Gastroesophageal sphincter (tissue), 4 donors: ENCODE results near the gene TOB1. TPM values are rescaled to one million over a fixed set of nuclear protein-coding genes. Genes with fewer than 3 reads are reported as not detected.
A peak's percentile ranks its signal among the peaks of the same experiment; 100 is the strongest.

Experiments
- ATAC-seq: fragments of 150-250 bp; one replicate; pipeline ENCODE4 v1.9.1; 2016; ENCODE audit warnings: mild to moderate bottlenecking, moderate library complexity
- H3K27ac ChIP-seq, 4 donors: fragments of 200-600 bp; sonication (generic) in 3 of 4; 1 replicate in 3 of 4; 2 replicates in 1 of 4; pipeline ENCODE4 v1.5.1; 2016 to 2019
- H3K27me3 ChIP-seq: fragments of 200-600 bp; sonication (generic); one replicate; pipeline ENCODE4 v1.5.1; 2019
- H3K36me3 ChIP-seq, 2 donors: fragments of 200-600 bp; sonication (generic); one replicate each; pipeline ENCODE4 v1.5.1; 2019; ENCODE audit warnings: control low read depth in 1 of 2
- H3K4me1 ChIP-seq, 3 donors: fragments of 200-600 bp; sonication (generic); 1 replicate in 2 of 3; 2 replicates in 1 of 3; pipeline ENCODE4 v1.5.1; 2016 to 2019; ENCODE audit warnings: control low read depth in 2 of 3
- H3K4me3 ChIP-seq, 2 donors: fragments of 200-600 bp; sonication (generic); one replicate each; pipeline ENCODE4 v1.5.1; 2019; ENCODE audit warnings: mild to moderate bottlenecking in 1 of 2, moderate library complexity in 1 of 2
- H3K9me3 ChIP-seq, 3 donors: fragments of 200-600 bp; sonication (generic); one replicate each; pipeline ENCODE4 v1.5.1; 2017 to 2019; ENCODE audit warnings: control low read depth in 2 of 3
- CTCF ChIP-seq, 4 experiments: fragments of 200-600 bp in 2 of 4; fragments of 450-650 bp in 2 of 4; sonication (generic) in 1 of 4; IDR thresholded peaks; one replicate each; pipeline ENCODE4 v1.5.1; 2017 to 2019; ENCODE audit warnings: antibody characterized with exemption in 4 of 4, mild to moderate bottlenecking in 2 of 4, moderate library complexity in 2 of 4
- EP300 ChIP-seq: sonication (generic); formaldehyde crosslinking; IDR thresholded peaks from one replicate; pipeline ENCODE4 v1.6.1; 2017; ENCODE audit warnings: antibody characterized with exemption, mild to moderate bottlenecking
- POLR2A ChIP-seq, 2 donors: fragments of 450-650 bp; IDR thresholded peaks; one replicate each; pipeline ENCODE4 v1.6.1; 2017; ENCODE audit warnings: antibody characterized with exemption in 2 of 2, mild to moderate bottlenecking in 2 of 2, moderate library complexity in 1 of 2
- POLR2AphosphoS5 ChIP-seq: sonication (generic); formaldehyde crosslinking; IDR thresholded peaks from one replicate; pipeline ENCODE4 v1.6.1; 2017; ENCODE audit warnings: antibody characterized with exemption
- WGBS, 2 donors: methylation state at CpG; one replicate each; pipeline ENCODE4 v1.1.5; 2018; ENCODE audit warnings: low coverage in 1 of 2; 5-methylcytosine and 5-hydroxymethylcytosine counted together
- total RNA-seq, 4 donors: library from RNA; depleted of rRNA; stranded (reverse); fragments of >200 nt; gene quantifications; one replicate each; pipeline ENCODE4 v1.1.0, GENCODE V29; 2016

The TOB1 gene
- total RNA-seq, 4 donors from 2014 or later = 27.8 to 47.2 (median 29.6) TPM

DNA sequence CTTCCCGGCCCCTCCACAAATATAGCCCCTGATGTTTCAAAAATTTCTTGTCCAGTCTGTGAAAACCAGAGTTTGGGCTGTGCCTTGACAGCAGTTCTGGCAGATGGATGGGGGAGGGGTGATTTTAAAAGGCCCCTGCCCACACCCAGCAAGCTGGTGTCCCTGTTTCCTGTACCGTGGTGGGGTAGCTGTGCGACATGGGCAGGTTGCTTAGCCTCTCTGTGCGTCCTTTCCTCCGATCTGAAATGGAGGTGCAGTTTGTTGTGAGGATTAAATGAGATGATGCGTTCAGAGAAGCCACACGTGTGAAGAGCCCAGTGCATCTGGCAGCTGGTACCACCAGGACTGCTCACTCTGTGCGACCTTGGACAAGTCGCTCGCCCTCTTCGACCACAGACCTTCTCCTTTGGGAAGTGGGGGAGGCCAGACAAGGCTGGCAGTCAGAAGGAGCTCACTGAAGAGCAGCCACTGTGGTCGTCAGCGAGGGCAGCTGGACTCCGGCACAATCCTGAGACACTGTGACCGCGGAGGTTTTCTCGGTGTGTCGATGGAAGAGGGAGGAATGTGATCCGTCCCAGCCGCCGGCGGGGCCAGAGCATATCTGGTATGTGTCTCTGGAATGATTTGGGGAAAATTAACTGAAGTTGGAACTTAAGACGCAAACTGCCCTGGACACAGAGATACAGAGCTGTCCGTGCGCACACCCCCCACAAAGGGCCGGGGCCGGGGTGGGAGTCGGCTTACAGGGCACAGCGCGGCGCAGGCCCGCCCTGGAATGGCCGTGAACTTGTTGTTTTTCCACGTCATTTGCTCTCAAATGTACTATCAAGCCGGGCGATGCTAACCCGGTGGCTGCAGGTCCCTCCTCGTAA lies 31.5 kb downstream of the TOB1 start:
- Histone ChIP-seq H3K27ac (peak overlapping the region in 1 of 4 donors; percentile 31), H3K9me3 (no peaks in the 10 kb centered on the region), H3K4me1 (peaks cover 0 to 22% (median 5%) of the 10 kb centered on the region in 3 donors), H3K27me3 (no peaks in the 10 kb centered on the region), H3K4me3 (peak overlapping the region in 1 of 2 donors; percentile 39), H3K36me3 (no peaks in the 10 kb centered on the region)
- TF ChIP-seq POLR2A (IDR thresholded peaks at IDR 0.05) (no peak), POLR2AphosphoS5 (no peak), EP300 (no peak), CTCF (IDR thresholded peaks at IDR 0.05) (no peak)
- WGBS, 2 donors = 39 to 51% methylated on average over 3 to 13 of the region's 38 CpGs
- no peak for ATAC-seq

DNA sequence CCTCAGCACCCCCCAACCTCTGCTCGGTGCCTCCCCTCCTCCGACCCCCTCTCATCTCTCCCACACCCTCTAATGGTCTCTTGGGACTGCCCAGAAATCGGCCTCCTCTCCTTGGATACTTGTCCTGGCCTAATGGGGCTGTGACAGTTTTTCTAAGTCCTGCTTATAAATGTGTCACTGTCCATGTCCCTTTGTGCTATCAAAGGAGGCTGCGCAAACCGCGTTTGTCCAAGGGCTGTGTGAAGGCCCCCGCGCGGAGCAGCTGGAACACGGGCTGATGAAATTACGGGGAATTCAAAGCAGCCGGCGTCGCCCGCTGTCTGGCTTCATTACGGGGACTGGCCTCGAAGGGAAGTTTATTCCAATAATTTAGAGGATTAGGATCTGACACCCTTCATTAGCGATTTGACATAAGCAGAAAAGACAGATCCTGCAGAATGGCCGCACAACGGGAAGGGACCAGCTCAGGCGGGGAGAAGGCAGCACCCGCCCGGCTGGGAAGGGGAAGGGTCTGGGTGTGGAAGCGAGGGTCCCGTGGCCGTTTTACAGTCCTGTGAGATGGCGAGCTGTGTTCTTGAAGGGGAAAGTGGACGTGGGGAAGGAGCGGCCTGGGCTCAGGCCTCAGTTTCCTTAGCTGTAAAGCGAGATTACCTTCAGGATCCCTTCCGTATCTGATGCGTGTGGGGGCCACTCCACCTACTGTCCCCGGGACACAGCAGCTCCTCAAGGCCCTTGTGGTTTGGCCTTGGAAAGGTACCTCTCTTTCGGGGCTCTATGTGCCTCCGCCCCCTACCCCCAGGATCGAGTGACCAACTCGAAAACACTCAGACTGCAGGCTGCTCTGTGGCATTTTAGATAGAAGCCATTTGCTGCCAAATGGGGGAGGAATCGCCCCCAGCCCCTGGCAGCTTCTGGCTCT lies 32.4 kb downstream of the TOB1 start:
- Histone ChIP-seq H3K36me3 (no peaks in the 10 kb centered on the region), H3K27ac (no peak overlapping the region), H3K4me1 (peaks cover 0 to 22% (median 5%) of the 10 kb centered on the region in 3 donors), H3K4me3 (no peak overlapping the region), H3K27me3 (no peaks in the 10 kb centered on the region), H3K9me3 (no peaks in the 10 kb centered on the region)
- 79 to 86% methylated on average over 1 to 19 of the region's 38 CpGs for WGBS, 2 donors
- TF ChIP-seq POLR2A (IDR thresholded peaks at IDR 0.05) (no peak), EP300 (no peak), POLR2AphosphoS5 (no peak), CTCF (IDR thresholded peaks at IDR 0.05) (no peak)
- no peak for ATAC-seq

DNA sequence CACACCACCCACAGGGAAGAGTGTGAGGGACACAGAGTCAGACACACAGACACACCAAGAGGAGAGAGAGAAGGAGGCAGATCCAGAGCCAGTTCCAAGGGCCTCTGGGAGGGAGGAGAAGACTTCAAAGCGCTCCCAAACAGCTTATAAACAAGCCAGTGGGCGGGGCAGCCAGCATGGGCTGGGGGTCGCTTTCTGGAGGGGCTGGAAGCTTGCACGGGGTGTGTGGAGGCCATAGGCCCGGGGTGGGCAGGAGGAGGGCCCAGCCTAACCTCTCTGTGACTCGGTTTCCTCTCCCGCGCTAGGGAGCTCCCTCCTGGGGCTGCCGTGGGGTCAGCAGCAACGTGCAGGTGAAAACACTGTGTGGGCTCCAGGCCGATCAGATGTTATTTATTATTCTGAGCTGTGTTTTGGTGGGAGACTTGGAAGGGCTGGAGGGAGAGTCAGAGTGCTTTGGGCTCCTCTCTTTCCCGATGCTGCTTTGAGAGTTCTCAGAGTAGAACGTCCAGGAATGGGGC lies 33.2 kb downstream of the TOB1 start:
- no CpG with 5 or more reads among the region's 13 CpGs for WGBS, 2 donors
- Histone ChIP-seq H3K36me3 (no peaks in the 10 kb centered on the region), H3K4me1 (peaks cover 0 to 22% (median 5%) of the 10 kb centered on the region in 3 donors), H3K27me3 (no peaks in the 10 kb centered on the region), H3K27ac (no peak overlapping the region), H3K9me3 (no peaks in the 10 kb centered on the region), H3K4me3 (no peak overlapping the region)
- TF ChIP-seq POLR2A (IDR thresholded peaks at IDR 0.05) (no peak), CTCF (IDR thresholded peaks at IDR 0.05) (no peak), EP300 (no peak), POLR2AphosphoS5 (no peak)
- ATAC-seq = no peak

DNA sequence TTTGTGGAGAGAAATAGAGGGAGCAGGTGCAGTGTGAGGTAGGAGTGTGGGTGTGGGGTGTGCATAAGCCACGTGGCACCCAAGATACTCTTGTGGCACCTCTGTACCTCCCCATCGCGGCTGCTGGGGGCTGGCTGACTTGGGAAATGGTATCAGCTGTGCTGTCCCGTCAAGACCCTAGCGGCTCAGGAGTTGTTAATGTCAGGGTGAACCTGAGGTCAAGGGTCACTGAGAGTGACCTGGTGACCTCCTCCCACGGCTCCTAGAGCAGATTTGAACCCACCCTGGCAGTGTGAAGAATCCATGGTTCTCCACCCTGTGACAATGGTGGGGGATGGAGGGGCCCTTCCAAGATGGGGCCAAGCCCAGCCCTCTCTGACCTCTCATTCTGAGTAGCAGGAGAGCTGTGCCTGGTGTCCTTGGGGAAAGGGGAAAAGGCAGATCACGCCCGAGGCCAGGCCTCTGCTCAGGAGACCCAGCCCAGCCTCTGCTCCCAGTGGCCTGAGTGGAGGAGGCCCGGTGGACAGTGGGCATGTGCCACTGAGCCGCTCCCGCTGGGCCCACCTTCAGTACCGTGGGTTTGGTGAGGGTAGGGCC lies 33.8 kb downstream of the TOB1 start:
- Histone ChIP-seq H3K27ac (no peak overlapping the region), H3K9me3 (no peaks in the 10 kb centered on the region), H3K27me3 (no peaks in the 10 kb centered on the region), H3K4me3 (no peak overlapping the region), H3K4me1 (peaks cover 0 to 22% (median 5%) of the 10 kb centered on the region in 3 donors), H3K36me3 (no peaks in the 10 kb centered on the region)
- TF ChIP-seq CTCF (IDR thresholded peaks at IDR 0.05) = no peak
- no peak for TF ChIP-seq POLR2A (IDR thresholded peaks at IDR 0.05)
- no peak for ATAC-seq
- WGBS, 2 donors = 92 to 100% methylated on average over 3 to 4 of the region's 12 CpGs
